Measurements from ENCODE around the gene ASAP3.

Gene ASAP3

DNA sequence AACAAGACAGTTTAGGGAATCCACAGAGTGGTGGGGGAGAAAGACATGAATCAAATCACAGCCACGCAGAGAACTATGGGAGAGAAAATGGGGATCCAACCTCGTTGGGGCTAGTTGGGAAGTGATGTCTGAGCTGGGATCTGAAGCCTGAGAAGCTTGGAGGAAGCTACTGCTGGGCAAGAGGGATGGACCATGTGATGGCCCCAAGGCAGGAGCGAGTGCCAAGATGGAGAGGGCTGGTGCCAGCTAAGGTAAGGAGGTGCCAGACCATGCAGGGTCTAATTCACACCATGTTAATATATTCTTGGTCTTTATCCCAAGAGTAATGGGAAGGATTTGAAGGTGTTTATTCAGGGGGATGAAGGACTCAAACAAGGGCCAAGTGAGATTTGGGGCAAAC lies 41.2 kb downstream of the ASAP3 start:
- DNase-seq (ENCODE audit: extremely low read depth, low read depth) = no peak
- TF ChIP-seq CTCF (IDR thresholded peaks at IDR 0.05; ENCODE audit: low read depth, low read length, missing control alignments) = no peak
- no peak overlapping the region for H3K4me3 ChIP-seq (replicated peaks; ENCODE audit: low read depth, low read length)

DNA sequence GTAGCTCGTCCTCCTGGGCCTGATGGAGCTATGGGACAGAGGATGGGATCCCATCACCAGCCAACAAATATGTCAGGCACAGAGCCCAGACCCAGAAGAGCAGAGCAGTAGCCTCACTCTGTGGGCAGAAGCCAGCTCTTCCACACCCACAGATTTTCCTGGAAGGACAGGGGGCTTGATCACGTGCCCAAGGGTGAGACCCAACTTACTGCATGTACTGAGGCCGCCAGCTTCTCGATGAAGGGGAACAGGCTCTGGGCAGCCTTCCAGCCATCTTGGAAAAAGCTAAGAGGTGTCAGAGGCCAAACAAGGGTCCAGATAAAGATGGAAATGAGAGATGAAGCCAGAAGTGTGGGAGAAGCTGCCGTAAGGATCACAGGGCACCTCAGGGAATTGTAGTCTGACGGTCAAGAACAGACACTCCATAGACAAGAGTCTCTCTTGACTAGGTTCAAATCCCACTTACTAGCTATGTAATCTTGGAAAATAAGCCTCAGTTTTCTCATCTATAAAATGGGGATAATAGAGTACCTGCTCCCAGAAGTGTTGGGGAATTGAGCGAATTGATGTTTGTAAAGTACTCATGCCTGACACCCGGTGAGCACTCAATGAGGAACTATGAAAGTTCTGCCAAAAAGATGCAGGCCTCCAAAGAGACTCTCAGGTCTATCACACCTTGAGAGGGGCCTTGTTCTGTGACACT lies 42.4 kb downstream of the ASAP3 start:
- DNase-seq (ENCODE audit: extremely low read depth, low read depth) = no peak
- H3K4me3 ChIP-seq (replicated peaks; ENCODE audit: low read depth, low read length) = no peak overlapping the region
- no peak for TF ChIP-seq CTCF (IDR thresholded peaks at IDR 0.05; ENCODE audit: low read depth, low read length, missing control alignments)

- DNase-seq (ENCODE audit: extremely low read depth, low read depth) = no peak
- no peak overlapping the region for H3K4me3 ChIP-seq (replicated peaks; ENCODE audit: low read depth, low read length)
- TF ChIP-seq CTCF (IDR thresholded peaks at IDR 0.05; ENCODE audit: low read depth, low read length, missing control alignments) = no peak
Measured at GRCh38 chr1:23438545-23438944, 45.4 kb downstream of the ASAP3 start.

DNA sequence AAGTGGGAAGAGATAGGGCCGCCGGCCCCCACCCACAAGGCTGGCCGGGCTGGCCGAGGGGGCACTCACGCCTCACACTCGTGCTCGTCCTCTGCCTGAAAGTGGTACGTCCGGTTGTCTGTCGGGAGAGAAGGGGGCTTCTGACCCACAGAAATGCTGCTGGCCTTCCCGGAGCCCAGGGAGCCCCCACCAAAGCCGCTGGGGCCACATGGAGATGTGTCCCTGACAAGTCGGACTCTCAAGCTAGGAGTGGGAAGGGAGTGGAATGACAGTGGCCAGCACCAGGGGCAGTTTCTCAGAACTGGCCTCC lies 46.7 kb downstream of the ASAP3 start:
- DNase-seq (ENCODE audit: extremely low read depth, low read depth) = no peak
- no peak for TF ChIP-seq CTCF (IDR thresholded peaks at IDR 0.05; ENCODE audit: low read depth, low read length, missing control alignments)
- H3K4me3 ChIP-seq (replicated peaks; ENCODE audit: low read depth, low read length) = no peak overlapping the region

GRCh38 chr1:23436520-23437354 lies 47.2 kb downstream of the ASAP3 start:
- no peak for DNase-seq (ENCODE audit: extremely low read depth, low read depth)
- TF ChIP-seq CTCF (IDR thresholded peaks at IDR 0.05; ENCODE audit: low read depth, low read length, missing control alignments) = no peak
- H3K4me3 ChIP-seq (replicated peaks; ENCODE audit: low read depth, low read length) = no peak overlapping the region

GRCh38 chr1:23434260-23434775 lies 49.7 kb downstream of the ASAP3 start:
- TF ChIP-seq CTCF (IDR thresholded peaks at IDR 0.05; ENCODE audit: low read depth, low read length, missing control alignments) = no peak
- no peak for DNase-seq (ENCODE audit: extremely low read depth, low read depth)
- no peak overlapping the region for H3K4me3 ChIP-seq (replicated peaks; ENCODE audit: low read depth, low read length)
